Inflammatory macrophage treated with lipopolysaccharide for 1 hour (primary cell): ENCODE results near the gene CDK2.
"Not testable (repeated sequence)": the region's sequence is repeated elsewhere in the genome, so short reads cannot be mapped to it uniquely, and the experiment has no call there.

Experiments
- DNase-seq, 2 donors: peaks; one replicate each; pipeline ENCODE4 v3.0.0-alpha.2; 2020 to 2022

The CDK2 gene

GRCh38 chr12:55938826-55939501, 27.7 kb upstream of the CDK2 start:
- no peak for DNase-seq

- peak; percentile 72 to 92 for DNase-seq
Measured at GRCh38 chr12:55940065-55940732, 26.4 kb upstream of the CDK2 start.

GRCh38 chr12:55942055-55942454, 24.6 kb upstream of the CDK2 start:
- DNase-seq: no peak

GRCh38 chr12:55942577-55943136, 24.0 kb upstream of the CDK2 start:
- no peak for DNase-seq

GRCh38 chr12:55946553-55946952, 20.1 kb upstream of the CDK2 start:
- DNase-seq: no peak

GRCh38 chr12:55955344-55955743, 11.3 kb upstream of the CDK2 start:
- DNase-seq: no peak

GRCh38 chr12:55955800-55956508, 10.7 kb upstream of the CDK2 start:
- DNase-seq: no peak

GRCh38 chr12:55957106-55957859, 9.3 kb upstream of the CDK2 start:
- DNase-seq: no peak

GRCh38 chr12:55963760-55964159, 2.9 kb upstream of the CDK2 start:
- DNase-seq: no peak

GRCh38 chr12:55965240-55965639, 1.4 kb upstream of the CDK2 start:
- no peak for DNase-seq

GRCh38 chr12:55965941-55966407, 656 bp upstream of the CDK2 start, which contains the start of gene PMEL:
Gene PMEL (minus strand): TSS chr12:55966042. CDS start chr12:55966011, 31 bp downstream.
- no peak for DNase-seq

GRCh38 chr12:55969356-55969755, 2.7 kb downstream of the CDK2 start:
- DNase-seq: no peak

GRCh38 chr12:55970775-55971174, 4.1 kb downstream of the CDK2 start:
- DNase-seq: no peak

- DNase-seq: no peak
Measured at GRCh38 chr12:55972042-55972441, 5.4 kb downstream of the CDK2 start.

- no peak for DNase-seq
Measured at GRCh38 chr12:55972456-55972855, 5.8 kb downstream of the CDK2 start.

GRCh38 chr12:55972911-55973598, 6.4 kb downstream of the CDK2 start:
- DNase-seq: no peak

- peak; percentile 100 for DNase-seq
Measured at GRCh38 chr12:55973599-55974307, 7.1 kb downstream of the CDK2 start, which contains the start of gene RAB5B. Gene RAB5B (plus strand): TSS chr12:55974078. CDS start chr12:55986961, 12,883 bp downstream.

- DNase-seq: peak; percentile 43 to 49
Measured at GRCh38 chr12:55974308-55974730, 7.7 kb downstream of the CDK2 start.

- DNase-seq: no peak
Measured at GRCh38 chr12:55978393-55978792, 11.8 kb downstream of the CDK2 start.

- DNase-seq: no peak
Measured at GRCh38 chr12:55979069-55979468, 12.4 kb downstream of the CDK2 start.

GRCh38 chr12:55981882-55982281, 15.3 kb downstream of the CDK2 start:
- DNase-seq: not testable (repeated sequence)
